NCI-H1105 (cell line): ENCODE data around the gene IRX4.

Source experiments
- DNase-seq: peaks from one replicate; lab custom pipeline; 2025; lab: John Stamatoyannopoulos, UW

The IRX4 gene

GRCh38 chr5:1913578-1913977 lies 30.9 kb upstream of the IRX4 start:
- no peak for DNase-seq

- no peak for DNase-seq
These were observed 30.3 kb upstream of the IRX4 start for GRCh38 chr5:1912951-1913565.

- DNase-seq = no peak
These were observed 29.1 kb upstream of the IRX4 start for GRCh38 chr5:1911773-1912235.

- no peak for DNase-seq
These were observed 28.4 kb upstream of the IRX4 start for GRCh38 chr5:1910861-1911772.

- DNase-seq = no peak
These were observed 27.5 kb upstream of the IRX4 start for GRCh38 chr5:1910081-1910760.

GRCh38 chr5:1909346-1909985 lies 26.7 kb upstream of the IRX4 start:
- no peak for DNase-seq

- no peak for DNase-seq
These were observed 26.2 kb upstream of the IRX4 start for GRCh38 chr5:1908931-1909330.

GRCh38 chr5:1907616-1908015 lies 24.9 kb upstream of the IRX4 start:
- no peak for DNase-seq

- DNase-seq = no peak
These were observed 22.4 kb upstream of the IRX4 start for GRCh38 chr5:1905108-1905507.

GRCh38 chr5:1901983-1902382 lies 19.3 kb upstream of the IRX4 start:
- DNase-seq = no peak

- no peak for DNase-seq
These were observed 18.3 kb upstream of the IRX4 start for GRCh38 chr5:1901061-1901460.

GRCh38 chr5:1899201-1899600 lies 16.5 kb upstream of the IRX4 start:
- no peak for DNase-seq

- DNase-seq = no peak
These were observed 15.2 kb upstream of the IRX4 start for GRCh38 chr5:1897816-1898450.

GRCh38 chr5:1897386-1897785 lies 14.7 kb upstream of the IRX4 start:
- DNase-seq = no peak

GRCh38 chr5:1896602-1897376 lies 14.1 kb upstream of the IRX4 start:
- no peak for DNase-seq

- no peak for DNase-seq
These were observed 13.2 kb upstream of the IRX4 start for GRCh38 chr5:1895739-1896420.

GRCh38 chr5:1894243-1894642 lies 11.5 kb upstream of the IRX4 start:
- no peak for DNase-seq

GRCh38 chr5:1893754-1894153 lies 11.0 kb upstream of the IRX4 start:
- no peak for DNase-seq

GRCh38 chr5:1892685-1893445 lies 10.1 kb upstream of the IRX4 start:
- no peak for DNase-seq

- no peak for DNase-seq
These were observed 9.5 kb upstream of the IRX4 start for GRCh38 chr5:1892211-1892610.
